SK-N-SH (cell line): ENCODE data around the gene RAC3.

ENCODE experiments used
- NRF1 ChIP-seq: IDR thresholded peaks from 2 replicates; pipeline ENCODE4 v1.6.1; 2012; ENCODE audit warnings: low read depth, mild to moderate bottlenecking, low read length
- TEAD4 ChIP-seq: IDR thresholded peaks from 2 replicates; pipeline ENCODE4 v1.4.0; 2012; ENCODE audit warnings: mild to moderate bottlenecking, borderline replicate concordance; ENCODE audit not compliant: insufficient read depth
- TF ChIP-seq, protein P1 (sequence below): fragments of 200-600 bp; sonication (generic); IDR thresholded peaks from 2 replicates; pipeline ENCODE4 v1.6.1; 2017; ENCODE audit warnings: antibody characterized with exemption, mild to moderate bottlenecking, moderate library complexity

GRCh38 chr17:81993729-81994592 lies 37.5 kb upstream of the RAC3 start:
- TF ChIP-seq, protein P1, sequence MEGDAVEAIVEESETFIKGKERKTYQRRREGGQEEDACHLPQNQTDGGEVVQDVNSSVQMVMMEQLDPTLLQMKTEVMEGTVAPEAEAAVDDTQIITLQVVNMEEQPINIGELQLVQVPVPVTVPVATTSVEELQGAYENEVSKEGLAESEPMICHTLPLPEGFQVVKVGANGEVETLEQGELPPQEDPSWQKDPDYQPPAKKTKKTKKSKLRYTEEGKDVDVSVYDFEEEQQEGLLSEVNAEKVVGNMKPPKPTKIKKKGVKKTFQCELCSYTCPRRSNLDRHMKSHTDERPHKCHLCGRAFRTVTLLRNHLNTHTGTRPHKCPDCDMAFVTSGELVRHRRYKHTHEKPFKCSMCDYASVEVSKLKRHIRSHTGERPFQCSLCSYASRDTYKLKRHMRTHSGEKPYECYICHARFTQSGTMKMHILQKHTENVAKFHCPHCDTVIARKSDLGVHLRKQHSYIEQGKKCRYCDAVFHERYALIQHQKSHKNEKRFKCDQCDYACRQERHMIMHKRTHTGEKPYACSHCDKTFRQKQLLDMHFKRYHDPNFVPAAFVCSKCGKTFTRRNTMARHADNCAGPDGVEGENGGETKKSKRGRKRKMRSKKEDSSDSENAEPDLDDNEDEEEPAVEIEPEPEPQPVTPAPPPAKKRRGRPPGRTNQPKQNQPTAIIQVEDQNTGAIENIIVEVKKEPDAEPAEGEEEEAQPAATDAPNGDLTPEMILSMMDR: no peak
- no peak for TF ChIP-seq TEAD4
- no peak for TF ChIP-seq NRF1
